GM06990 (cell line): ENCODE data around the gene COPS3.

Source experiments
- DNase-seq: peaks from one replicate; pipeline ENCODE4 v3.0.0-alpha.2; 2011; ENCODE audit not compliant: insufficient read length; ENCODE audit errors: extremely low read depth
- H3K27me3 ChIP-seq: replicated peaks from 2 replicates; pipeline ENCODE4 v1.6.0; 2011; ENCODE audit warnings: low read length; ENCODE audit not compliant: control insufficient read depth, insufficient read depth
- H3K36me3 ChIP-seq: 2 replicates; pipeline ENCODE4 v1.5.1; 2011; ENCODE audit warnings: low read length; ENCODE audit not compliant: control insufficient read depth, insufficient read depth
- H3K4me3 ChIP-seq: replicated peaks from 2 replicates; pipeline ENCODE4 v1.5.1; 2011; ENCODE audit warnings: low read depth, mild to moderate bottlenecking, control low read depth, low read length
- CTCF ChIP-seq: IDR thresholded peaks from 2 replicates; pipeline ENCODE4 v1.5.1; 2011; ENCODE audit warnings: low read length, control low read depth, mild to moderate bottlenecking, inconsistent platforms; ENCODE audit not compliant: insufficient read depth, poor library complexity, severe bottlenecking

COPS3 gene

DNA sequence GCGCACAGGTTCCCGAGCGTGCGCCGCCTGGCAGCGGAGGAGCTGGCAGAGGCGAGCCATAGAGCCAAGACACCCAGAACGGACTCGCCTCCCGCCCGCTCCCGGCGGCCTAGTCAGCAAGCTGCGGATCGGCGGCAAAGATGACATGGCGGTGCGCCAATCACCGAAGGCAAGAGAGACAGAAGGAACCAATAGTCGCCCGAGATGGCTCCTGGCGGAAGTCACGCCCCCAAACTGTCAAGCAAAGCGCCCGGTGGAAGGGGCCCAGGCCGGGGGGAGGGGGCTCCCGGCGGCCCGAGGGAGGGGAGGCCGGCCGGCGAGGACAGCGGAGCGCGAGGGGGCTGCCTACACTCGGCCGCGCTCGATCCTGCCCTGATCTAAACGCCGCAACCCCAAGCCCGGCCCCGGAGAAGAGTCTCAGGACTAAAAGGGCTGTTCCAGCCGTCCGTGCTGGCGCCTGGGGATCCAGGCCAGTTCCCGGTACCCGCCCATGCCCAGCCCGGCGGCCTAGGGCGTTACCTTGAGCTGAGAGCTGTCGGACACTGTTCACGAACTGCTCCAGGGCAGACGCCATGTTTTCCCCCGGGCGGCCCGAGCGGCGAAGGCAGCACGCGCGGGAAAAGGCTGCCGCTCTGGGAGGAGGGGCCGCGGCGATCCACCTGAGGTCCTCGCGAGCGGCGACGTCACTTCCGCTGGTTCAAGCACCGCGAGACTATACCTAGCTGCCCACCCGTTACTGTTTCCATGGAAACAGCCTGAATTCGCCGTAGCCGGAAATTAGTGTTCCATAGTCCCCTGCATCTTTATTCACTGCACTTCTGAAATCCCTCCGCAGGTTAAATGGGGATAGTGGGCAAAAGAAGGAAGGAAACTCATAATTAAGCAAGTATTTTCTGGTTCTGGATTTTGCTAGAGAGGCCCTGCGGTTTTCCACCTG, at the start of gene COPS3:
Gene COPS3 (minus strand): TSS at position 634 of the 937 bp plus-strand sequence. CDS start 60 bp downstream, at position 574.
- Histone ChIP-seq H3K4me3 (peak within 1 kb of the TSS; percentile 79), H3K36me3 (peaks cover 3% of the 10 kb centered on the region; the same call in 1 of the 2 replicates), H3K27me3 (no peaks in the 10 kb centered on the region)
- peak; percentile 94 for DNase-seq
- TF ChIP-seq CTCF: no peak

GRCh38 chr17:17328251-17328650, 47.2 kb upstream of the COPS3 start:
- no peak for TF ChIP-seq CTCF
- DNase-seq: no peak
- H3K36me3 ChIP-seq: no peaks in the 10 kb centered on the region
- no peaks in the 10 kb centered on the region for H3K27me3 ChIP-seq
- H3K4me3 ChIP-seq: no peak overlapping the region

GRCh38 chr17:17326275-17326875, 45.3 kb upstream of the COPS3 start:
- H3K36me3 ChIP-seq: no peaks in the 10 kb centered on the region
- no peak for DNase-seq
- no peak overlapping the region for H3K4me3 ChIP-seq

DNA sequence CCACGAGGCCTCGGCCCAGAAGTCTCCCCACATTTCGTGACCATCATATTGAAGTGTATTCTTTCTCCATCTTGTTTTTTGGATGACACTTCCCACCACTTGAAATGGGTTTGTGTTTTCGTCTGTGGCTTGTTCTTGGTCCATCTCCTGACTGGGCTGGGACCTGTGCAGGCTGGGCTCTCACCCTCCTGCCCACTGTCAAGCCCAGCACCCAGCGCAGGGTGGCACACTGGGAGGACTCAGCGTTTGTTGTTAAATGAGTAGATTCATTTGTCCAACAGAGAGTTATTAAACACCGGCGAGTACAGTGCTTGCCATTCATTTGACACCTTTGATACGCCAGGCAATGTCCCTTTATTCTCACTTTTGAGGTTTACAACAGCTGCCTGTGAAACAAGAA, 44.8 kb upstream of the COPS3 start:
- no peaks in the 10 kb centered on the region for H3K27me3 ChIP-seq
- H3K36me3 ChIP-seq: no peaks in the 10 kb centered on the region
- DNase-seq: no peak
- H3K4me3 ChIP-seq: no peak overlapping the region
- no peak for TF ChIP-seq CTCF

More at GRCh38 chr17:17326275-17326875, 45.3 kb upstream of the COPS3 start:
- no peaks in the 10 kb centered on the region for H3K27me3 ChIP-seq
- no peak for TF ChIP-seq CTCF

GRCh38 chr17:17325228-17325627, 44.2 kb upstream of the COPS3 start:
- no peak overlapping the region for H3K4me3 ChIP-seq
- no peaks in the 10 kb centered on the region for H3K36me3 ChIP-seq
- no peaks in the 10 kb centered on the region for H3K27me3 ChIP-seq
- no peak for TF ChIP-seq CTCF
- DNase-seq: no peak
